Measurements from ENCODE around the gene HLA-B. TPM values are rescaled to one million over a fixed set of nuclear protein-coding genes. Genes with fewer than 3 reads are reported as not detected.
A peak's percentile ranks its signal among the peaks of the same experiment; 100 is the strongest.

The HLA-B gene
- total RNA-seq, 1 donor from 2014 or later, result 216 TPM

GRCh38 chr6:31368461-31368860, 11.5 kb upstream of the HLA-B start:
- H3K27me3 Mint-ChIP-seq (ENCODE audit: low read depth), result peaks cover 77% of the 10 kb centered on the region
- H3K4me3 Mint-ChIP-seq (ENCODE audit: unreplicated experiment), result no peak overlapping the region

GRCh38 chr6:31366693-31367470, 9.9 kb upstream of the HLA-B start:
- H3K27ac Mint-ChIP-seq (ENCODE audit: unreplicated experiment), result no peak overlapping the region
- peaks cover 4% of the 10 kb centered on the region for H3K9me3 Mint-ChIP-seq (ENCODE audit: low read depth)
- peaks cover 72% of the 10 kb centered on the region for H3K27me3 Mint-ChIP-seq (ENCODE audit: low read depth)
- H3K36me3 Mint-ChIP-seq (ENCODE audit: low read depth), result no peaks in the 10 kb centered on the region
- peak overlapping the region; percentile 35 for H3K4me3 Mint-ChIP-seq (ENCODE audit: unreplicated experiment)
- DNase-seq (ENCODE audit: low spot score), result no peak
- peak; percentile 89 for TF ChIP-seq CTCF (IDR thresholded peaks at IDR 0.05)
- H3K4me1 Mint-ChIP-seq (ENCODE audit: low read depth), result peaks cover 8% of the 10 kb centered on the region

More at GRCh38 chr6:31368461-31368860, 11.5 kb upstream of the HLA-B start:
- DNase-seq (ENCODE audit: low spot score), result no peak
- no peak for TF ChIP-seq CTCF (IDR thresholded peaks at IDR 0.05)
- peaks cover 13% of the 10 kb centered on the region for H3K9me3 Mint-ChIP-seq (ENCODE audit: low read depth)
- peaks cover 8% of the 10 kb centered on the region for H3K4me1 Mint-ChIP-seq (ENCODE audit: low read depth)
- peaks cover 5% of the 10 kb centered on the region for H3K36me3 Mint-ChIP-seq (ENCODE audit: low read depth)
- H3K27ac Mint-ChIP-seq (ENCODE audit: unreplicated experiment), result no peak overlapping the region

- Mint-ChIP-seq H3K36me3 (ENCODE audit: low read depth) (no peaks in the 10 kb centered on the region), H3K9me3 (ENCODE audit: low read depth) (peaks cover 5% of the 10 kb centered on the region), H3K4me1 (ENCODE audit: low read depth) (peaks cover 8% of the 10 kb centered on the region), H3K4me3 (ENCODE audit: unreplicated experiment) (no peak overlapping the region), H3K27me3 (ENCODE audit: low read depth) (peaks cover 75% of the 10 kb centered on the region), H3K27ac (ENCODE audit: unreplicated experiment) (no peak overlapping the region)
- TF ChIP-seq CTCF (IDR thresholded peaks at IDR 0.05), result no peak
- DNase-seq (ENCODE audit: low spot score), result no peak
These were observed 8.9 kb upstream of the HLA-B start for GRCh38 chr6:31365864-31366263.

GRCh38 chr6:31363811-31364210, 6.8 kb upstream of the HLA-B start:
- no peak for DNase-seq (ENCODE audit: low spot score)
- Mint-ChIP-seq H3K36me3 (ENCODE audit: low read depth) (no peaks in the 10 kb centered on the region), H3K27ac (ENCODE audit: unreplicated experiment) (no peak overlapping the region), H3K4me1 (ENCODE audit: low read depth) (peaks cover 13% of the 10 kb centered on the region), H3K4me3 (ENCODE audit: unreplicated experiment) (no peak overlapping the region), H3K9me3 (ENCODE audit: low read depth) (peaks cover 9% of the 10 kb centered on the region), H3K27me3 (ENCODE audit: low read depth) (peaks cover 68% of the 10 kb centered on the region)
- TF ChIP-seq CTCF (IDR thresholded peaks at IDR 0.05), result no peak

- Mint-ChIP-seq H3K36me3 (ENCODE audit: low read depth) (no peaks in the 10 kb centered on the region), H3K27me3 (ENCODE audit: low read depth) (peaks cover 65% of the 10 kb centered on the region), H3K4me1 (ENCODE audit: low read depth) (peaks cover 13% of the 10 kb centered on the region), H3K27ac (ENCODE audit: unreplicated experiment) (no peak overlapping the region), H3K4me3 (ENCODE audit: unreplicated experiment) (no peak overlapping the region), H3K9me3 (ENCODE audit: low read depth) (peaks cover 9% of the 10 kb centered on the region)
- TF ChIP-seq CTCF (IDR thresholded peaks at IDR 0.05), result no peak
- no peak for DNase-seq (ENCODE audit: low spot score)
These were observed 5.8 kb upstream of the HLA-B start for GRCh38 chr6:31362751-31363150.
